Measurements from ENCODE around the gene NSG1.
"Not testable (repeated sequence)": the region's sequence is repeated elsewhere in the genome, so short reads cannot be mapped to it uniquely, and the experiment has no call there.

The NSG1 gene

DNA sequence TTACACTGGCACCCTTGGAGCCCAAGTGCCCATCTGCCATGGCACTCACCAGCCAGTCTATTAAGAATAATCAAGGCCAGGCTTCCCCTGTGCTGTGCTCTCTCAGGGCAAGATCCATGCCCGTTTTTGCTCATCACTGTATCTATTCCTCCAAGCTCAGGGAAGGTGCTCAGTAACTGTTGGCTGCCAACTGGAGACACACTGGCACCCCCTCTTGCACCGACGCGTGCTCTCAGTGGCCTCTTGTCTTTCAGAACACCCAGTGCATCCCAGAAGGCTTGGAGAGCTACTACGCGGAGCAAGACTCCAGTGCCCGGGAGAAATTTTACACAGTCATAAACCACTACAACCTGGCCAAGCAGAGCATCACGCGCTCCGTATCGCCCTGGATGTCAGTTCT, 30.1 kb downstream of the NSG1 start:
- no peak for DNase-seq (ENCODE audit: low spot score)

DNA sequence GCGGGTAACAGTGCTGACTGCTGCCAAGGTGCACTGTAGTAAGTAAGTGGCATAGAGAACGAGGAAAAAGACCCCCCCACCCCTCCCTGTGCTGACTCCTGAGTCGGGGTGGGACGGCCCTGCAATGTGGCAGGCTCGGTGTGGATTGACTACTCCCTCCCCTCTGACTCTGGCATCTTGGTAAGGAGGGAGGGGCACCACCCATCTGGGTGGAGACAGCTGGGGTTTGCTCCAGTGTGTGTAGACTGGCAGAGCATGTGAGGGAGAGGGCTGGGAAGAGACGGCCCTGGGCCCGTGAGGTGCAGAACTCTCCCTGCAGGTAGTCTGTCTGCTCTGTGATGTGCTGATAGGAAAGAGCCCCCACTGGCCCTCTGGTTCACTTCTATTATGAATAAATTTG, 31.0 kb downstream of the NSG1 start:
- DNase-seq (ENCODE audit: low spot score), result no peak

DNA sequence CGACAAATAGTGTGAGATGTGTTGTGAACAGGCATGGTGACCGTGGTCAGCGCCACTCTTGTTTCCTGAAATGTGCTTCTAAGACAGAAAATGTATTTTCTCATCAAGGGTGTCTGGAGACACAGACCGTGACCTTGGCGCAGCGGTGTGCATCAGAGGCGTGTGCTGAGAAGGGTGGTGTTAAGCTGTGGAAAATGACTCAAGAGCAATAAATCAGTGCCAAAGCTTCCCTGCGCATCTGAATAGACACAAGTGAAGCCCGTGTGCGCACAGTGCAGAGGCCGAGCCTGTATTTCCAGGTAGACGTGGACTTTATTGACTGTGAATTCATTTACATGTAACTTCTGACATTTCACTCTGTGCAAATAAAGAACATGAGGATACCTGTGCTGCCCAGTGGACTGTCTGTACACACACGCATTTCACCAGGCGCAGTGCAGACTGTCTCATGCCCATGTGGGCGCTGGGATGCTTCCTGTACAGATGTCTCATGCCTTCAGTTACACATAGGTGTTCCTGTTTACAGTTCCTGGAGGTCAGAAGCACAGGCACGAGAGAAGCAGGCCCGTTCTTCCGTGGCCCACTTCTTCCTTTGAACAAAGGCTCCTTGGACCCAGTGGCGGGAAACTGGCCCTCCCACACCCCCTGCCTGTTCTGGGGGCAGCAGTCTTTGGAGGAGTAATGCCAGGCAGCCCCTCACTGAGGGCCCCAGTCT, 31.9 kb downstream of the NSG1 start:
- no peak for DNase-seq (ENCODE audit: low spot score)

DNA sequence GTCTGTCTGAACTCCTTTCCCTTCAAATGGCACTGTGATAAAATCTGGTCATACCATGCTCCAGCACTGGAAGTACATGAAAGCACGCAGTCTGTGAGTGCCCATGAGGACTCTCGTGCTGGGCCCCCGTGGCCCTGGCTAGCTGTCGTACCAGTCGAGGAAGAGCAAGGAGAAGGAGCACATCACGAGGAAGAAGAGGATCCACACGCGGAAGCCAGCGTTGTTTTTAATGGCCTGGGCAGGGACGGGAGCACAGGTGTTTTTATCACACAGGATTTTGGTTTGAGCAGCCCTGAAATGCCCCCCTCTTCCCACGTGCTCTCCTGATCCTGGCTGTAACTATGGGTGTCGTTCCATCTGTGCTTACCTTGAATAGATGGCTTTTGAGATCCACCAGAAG, 33.0 kb downstream of the NSG1 start:
- DNase-seq (ENCODE audit: low spot score), result no peak

DNA sequence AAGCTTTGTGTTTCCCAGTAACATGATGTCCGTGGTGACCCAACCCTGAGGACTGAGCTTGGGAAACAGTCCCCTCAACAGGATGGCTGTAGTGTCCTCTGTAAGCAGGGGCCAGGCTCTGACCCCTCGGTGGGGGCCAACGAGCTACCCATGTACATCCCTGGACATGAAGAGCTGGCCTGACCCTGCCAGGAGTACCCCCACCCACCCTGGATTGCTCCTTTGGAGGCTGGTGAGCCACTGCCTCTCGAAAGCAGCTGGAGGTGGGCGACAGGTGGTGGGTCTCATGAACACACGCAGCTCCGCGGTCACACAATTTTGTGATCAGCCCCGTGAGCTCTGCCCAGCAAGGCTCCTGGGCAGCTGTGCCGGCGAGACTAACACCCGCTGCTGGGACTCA, 33.5 kb downstream of the NSG1 start:
- DNase-seq (ENCODE audit: low spot score), result no peak

DNA sequence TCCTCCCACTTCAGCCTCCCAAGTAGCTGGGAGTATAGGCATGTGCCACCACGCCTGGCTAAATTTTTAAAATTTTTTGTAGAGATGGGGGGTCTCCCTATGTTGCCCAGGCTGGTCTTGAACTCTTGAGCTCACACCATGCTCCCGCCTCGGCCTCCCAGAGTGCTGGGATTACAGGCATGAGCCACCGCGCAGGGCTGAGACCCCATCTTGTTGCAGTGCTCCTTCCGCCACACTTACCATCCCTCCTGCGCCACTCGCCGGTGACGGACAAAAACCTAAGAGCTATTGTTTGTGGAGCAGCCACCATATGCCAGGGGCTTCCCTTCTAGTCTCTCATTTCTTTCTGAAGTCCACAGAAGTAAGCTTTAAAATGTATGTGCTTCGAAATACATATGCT, 34.5 kb downstream of the NSG1 start:
- DNase-seq (ENCODE audit: low spot score), result no peak

DNA sequence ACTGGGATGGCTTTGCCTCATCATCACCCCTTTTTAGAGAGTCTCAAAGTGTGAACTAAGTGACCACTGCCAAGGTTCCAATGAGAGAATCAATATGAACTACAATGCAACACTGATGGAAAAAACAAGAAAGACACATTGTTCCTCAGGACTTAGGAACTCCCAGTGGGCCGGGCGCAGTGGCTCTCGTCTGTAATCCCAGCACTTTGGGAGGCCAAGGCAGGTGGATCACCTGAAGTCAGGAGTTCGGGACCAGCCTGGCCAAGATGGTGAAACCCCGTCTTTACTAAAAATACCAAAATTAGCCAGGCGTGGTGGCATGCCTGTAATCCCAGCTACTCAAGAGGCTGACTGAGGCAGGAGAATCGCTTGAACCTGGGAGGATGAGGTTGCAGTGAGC, 35.2 kb downstream of the NSG1 start:
- not testable (repeated sequence) for DNase-seq (ENCODE audit: low spot score)

DNA sequence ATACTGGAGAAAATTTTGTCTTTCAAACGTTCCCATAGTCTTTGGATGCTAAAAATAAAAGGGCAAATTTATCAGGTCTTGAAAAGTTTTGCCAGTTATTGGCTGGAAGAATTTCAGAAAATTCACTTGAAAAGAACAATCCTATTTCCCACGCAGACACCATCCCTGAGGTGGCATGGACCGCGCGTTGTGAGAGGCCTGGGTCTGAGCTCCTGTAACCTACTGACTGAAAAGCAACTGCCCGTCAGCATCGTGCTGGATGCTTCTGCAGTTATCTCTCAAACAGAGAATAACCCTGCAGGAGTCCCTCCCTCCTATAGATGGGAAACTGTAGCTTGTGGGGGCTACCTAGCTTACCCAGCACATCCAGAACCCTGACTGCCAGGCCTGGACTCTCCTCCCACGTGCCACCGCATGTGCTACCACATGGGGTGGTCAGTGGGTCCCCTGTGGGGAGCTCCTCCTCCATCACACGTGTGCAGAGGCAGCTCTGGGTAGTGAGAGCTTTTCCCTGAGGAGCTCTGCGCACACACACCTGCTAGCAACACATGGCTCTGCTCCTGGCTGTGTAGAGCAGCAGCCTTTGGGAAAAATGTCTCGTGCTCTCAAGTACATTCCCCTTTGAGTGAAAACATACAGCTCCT, 36.1 kb downstream of the NSG1 start:
- DNase-seq (ENCODE audit: low spot score), result no peak

DNA sequence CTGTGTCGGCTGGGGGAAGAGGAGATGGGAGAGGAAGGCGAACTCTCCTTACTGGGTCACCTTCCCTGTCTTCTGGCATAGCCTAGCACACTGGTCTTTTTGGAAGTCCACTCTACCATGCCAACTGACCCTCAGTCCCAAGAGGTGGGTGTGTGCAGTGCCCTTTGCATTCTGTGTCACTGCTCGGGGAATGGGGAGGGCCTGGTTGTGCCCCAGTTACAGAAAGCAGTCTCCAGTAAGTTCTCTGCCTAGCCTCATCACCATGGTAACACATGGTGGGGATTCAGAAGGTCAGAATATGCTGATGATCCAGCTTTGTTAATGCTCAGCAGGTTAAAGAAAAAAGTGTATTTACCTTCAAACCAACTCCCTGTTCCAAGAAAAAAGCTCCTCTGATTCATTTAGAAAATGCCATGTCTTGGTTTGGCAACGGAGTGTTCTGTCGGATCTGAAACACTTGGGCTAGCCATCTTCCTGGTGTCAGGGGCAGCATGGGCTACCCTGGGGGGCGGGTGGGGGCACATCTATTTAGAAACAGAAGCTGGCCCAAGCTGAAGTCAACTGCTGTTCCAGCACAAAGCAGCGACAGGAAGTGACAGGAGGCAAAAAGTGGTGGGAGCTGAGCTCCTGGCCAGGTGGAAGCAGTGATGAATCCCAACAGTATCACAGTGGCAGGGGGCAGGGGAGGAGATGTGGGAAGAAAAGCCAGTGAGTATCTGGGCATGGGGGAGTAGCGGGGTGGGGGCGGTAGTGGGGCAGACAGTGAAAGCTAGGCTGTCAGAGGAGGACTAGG, 37.0 kb downstream of the NSG1 start:
- no peak for DNase-seq (ENCODE audit: low spot score)

DNA sequence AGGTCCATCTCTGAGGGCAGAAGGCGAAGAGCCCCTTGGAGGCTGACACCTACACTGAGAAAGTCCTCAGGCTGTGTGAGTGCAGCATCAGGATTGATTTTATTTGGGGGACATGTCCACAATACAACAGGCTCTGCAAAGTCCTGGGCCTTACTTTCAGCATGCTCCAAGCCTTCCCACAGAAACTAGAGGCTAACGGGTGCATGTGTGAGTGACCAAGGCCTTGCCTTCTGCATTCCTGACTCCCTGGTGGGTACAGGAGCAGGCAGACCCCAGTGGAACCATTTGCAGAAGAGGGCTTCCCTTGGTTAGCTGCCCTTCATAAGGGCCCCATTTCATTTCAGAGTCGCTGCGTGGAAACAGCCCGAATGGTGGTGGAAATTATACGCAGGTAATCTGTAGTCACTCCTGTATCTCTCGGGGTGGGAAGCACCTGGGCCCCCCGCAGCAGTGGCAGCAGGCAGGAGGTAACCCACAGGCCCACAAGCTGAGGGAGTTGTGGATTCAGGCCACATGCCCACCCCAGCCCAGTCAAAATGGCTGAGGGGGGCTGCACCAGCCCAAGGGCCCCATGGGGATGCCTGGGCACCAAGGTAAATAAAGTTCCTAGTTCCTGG, 37.7 kb downstream of the NSG1 start:
- no peak for DNase-seq (ENCODE audit: low spot score)

DNA sequence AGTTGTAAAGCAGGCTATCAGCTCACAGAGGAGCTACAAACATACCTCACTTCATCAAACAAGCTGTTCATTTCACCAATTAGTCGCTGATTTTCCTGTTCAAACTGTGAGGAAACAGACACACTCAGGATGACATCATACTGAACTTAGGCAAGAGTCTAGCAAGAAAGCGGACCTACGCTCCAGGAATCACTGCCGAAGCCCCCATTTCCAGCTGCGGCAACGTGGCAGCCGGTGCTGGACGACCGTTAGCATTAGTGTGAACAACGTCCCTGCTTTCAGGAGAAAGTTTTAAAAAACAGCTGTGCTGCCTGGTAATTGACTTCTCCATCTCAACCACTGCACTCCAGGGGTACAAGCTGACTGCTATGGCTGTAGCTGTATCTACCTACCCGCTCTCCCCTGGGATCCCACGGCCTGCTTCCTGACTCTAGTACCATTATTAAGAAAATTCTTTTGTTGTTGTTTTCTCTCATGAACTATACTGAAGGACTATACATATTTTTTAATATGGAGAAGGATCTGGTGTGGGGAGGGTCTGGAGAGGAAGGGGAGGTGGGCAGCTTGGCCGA, 38.3 kb downstream of the NSG1 start:
- DNase-seq (ENCODE audit: low spot score), result no peak

DNA sequence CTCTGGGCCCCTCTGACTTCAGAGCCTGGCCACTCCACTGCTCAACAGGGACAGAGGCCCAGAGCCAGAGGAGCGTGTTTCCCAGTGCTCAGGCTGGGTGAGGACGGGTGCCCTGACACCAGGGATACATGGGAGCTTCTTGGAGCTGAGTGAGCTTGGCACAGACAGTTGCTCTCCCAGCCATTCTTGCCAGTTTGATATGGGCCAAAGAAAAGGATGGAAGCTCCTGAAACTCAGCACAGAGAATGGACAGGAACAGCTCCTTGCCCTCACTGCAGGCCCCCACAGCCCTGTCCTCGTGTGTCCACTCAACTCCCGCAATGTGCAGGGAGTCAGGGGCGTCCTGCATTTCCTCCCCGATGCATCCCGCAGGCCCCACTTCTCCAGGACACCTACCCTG, 38.8 kb downstream of the NSG1 start:
- DNase-seq (ENCODE audit: low spot score), result no peak

DNA sequence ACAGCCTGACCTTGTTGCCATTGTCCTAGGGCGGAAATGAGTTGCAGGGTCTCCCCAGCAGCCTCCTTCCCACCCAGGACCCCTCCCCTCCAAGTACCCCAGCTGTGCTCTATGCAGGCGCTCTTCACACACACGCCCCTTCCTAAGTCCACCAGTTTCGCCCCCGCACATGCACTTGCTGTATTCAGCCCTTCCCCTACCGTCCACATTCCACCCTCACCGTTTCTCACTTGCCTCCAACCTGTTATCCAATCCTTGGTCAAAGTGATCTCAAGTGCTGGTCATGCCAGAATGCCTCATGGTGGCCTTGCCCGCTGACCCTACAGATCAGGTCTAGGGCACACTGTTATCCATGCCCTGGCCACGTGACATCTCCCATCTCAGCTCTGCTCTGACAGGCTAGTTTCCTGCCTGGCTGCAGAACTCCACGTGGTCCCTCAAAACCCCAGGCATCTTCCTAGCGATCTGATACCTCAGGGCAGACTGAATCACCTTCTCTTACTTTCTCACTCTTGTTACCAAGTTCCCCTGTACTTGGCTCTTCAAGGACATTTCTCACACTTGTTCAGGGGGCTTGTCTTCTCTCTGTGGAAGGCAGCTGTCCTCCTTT, 39.7 kb downstream of the NSG1 start:
- DNase-seq (ENCODE audit: low spot score), result no peak

DNA sequence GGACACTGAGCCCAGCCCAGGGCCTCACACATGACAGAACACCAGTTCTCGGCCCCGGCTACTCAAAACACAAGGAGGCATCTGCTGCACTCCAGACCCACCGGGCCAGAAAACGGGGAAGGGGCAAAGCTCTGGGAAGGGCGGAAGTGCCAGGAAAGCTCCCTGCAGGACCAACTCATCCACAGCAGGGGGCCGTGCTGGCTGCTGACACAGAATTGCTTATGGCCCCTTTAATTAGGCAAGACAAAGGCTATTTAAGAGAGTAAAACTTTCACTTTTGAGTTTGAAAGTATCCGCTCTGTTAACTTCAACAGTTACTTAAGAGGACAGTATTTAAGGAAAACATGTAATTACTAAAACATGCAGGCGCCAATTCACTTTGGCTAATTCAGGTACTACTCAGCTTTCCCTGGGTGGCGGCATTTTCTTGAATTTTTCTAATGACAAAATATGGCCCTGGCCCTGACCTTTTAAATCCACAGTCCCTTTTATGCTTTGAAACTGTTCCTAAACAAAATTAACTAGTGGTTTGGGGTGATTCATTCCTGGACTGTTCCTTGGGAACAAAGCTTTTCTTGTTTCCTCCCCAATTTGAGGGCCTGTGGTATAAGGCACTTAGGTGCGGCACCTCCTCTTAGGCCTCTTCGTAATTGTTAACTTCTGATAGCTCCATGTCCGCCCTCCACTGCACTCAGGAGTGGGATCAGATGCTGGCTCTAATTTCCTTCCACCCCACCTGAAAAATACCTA, 40.4 kb downstream of the NSG1 start:
- DNase-seq (ENCODE audit: low spot score), result no peak

DNA sequence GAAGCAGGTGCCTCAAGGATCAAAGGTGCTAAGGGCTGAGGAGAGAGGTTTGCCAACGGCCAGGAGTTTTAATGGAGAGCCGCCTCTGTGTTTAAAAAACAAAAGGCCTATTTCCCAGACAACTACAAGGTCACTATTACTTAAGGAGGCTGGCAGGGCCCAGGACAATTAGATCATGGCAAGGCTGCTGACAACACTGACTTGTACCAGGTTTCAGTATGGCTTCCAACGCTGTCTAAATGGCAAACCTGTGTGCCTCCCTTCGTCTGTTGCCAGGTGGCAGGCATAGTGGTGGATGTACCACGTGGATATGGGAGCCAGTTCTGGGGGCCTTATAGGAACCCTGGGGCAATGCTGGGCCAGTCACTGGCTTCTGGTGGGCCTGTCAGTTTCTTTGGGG, 41.0 kb downstream of the NSG1 start:
- no peak for DNase-seq (ENCODE audit: low spot score)

DNA sequence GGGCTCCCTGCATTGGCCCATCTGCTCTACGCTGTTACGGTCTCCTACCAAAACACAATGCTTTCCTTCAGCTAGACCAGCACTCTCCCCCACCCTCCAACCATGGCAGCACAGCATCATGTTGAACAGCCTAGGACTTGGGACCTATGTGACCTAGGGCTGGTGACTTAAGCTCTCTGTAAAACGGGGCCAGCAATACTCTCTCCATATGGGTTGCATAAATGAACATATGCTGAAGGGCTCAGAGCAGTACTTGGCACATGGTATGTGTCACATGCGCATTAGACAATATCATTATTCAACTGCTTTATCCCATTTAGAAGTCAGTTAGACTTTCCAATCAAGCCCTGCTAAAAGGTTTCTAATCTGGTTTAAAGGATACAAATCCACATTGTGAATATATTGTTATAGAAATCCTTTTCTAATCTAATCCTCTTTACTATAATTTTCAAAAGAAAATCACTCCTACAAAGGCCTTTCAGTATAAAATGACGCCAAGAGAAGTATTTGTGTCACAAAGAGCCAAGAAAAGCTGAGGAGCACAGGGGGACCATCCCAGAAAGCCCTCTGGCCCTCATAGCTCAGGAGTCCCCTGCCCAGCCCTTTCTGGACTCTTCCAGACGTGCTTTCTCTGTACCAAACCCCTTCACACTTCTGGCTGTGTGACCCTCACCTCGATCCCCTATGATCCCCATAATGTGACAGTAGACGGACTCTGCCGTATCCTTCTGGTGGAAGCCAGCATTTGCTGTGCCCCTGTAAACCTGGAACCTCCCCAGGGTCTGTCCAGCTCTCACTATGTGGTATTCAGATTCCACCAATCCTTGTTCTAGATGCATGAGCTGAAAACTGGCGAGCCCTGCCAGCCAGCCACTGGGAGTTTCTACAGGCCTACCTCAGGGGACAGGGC, 42.3 kb downstream of the NSG1 start:
- no peak for DNase-seq (ENCODE audit: low spot score)

DNA sequence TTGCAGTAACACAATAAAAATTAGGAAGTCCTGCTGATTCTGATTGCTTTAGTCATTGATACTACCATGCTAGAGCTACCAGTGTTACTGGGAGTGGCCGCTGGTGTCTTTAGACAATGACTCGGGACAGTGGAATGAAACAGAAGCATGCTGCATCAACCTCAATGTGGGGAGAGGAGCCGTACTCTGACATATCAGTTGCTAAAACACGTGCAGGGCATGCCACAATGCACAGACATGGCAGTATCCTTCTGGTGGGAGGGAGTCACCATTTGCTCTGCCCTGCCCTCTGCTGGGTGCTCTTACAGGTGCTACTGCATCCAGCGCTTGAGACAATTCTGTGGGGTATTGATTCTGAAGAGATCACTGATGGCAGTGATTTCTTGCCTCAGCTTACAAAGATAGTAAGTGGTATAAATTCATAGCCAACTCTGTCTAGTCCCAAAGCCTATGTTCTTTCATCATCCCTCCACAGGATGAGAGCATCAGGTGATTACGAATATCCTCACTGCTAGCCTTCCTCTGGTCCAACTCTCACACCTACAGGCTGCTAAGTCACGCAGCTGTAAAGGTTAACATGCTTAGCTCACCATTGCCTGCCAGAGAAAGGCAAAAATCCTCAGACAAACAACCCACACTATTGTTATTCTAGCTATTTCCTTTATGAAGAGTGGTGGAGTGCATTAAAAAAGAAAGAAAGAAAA, 43.7 kb downstream of the NSG1 start:
- DNase-seq (ENCODE audit: low spot score), result peak; percentile 90

DNA sequence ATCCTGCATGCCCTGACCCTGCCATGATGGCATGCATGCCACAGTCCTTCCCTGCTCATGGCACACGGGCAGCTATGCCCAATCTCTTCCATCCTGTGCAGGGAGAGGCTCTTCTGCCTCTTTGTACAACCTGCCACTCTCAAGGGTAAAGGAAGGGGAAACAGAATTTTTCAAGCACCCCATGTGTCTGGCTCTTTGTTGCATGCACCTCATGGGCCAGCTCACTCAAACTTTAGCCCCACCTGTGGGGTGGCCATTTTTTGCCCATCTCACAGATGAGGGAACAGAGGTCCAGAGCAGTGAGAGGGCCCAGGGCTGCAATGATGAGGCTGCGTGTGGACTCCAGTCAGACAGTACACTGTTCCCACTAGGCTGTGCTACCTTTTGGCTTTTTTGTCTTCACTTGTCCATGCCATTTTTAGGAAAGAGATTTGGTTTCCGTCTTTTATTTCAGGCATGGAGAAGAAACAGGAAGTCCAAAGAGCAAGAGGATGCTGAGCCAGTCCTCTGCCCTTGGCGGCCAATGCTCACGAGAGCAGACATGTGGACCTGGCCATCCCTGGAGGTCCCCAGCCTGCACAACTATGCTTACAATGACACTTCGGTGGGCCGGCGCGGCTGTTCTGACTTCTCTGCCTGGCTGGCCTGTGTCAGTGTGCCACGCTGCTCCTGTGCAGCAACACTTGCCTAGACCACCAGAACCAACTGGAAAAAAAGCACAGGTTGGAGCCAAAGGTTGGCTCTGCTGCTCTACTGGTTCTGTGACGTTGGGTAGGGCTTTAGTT, 45.6 kb downstream of the NSG1 start:
- DNase-seq (ENCODE audit: low spot score), result no peak

DNA sequence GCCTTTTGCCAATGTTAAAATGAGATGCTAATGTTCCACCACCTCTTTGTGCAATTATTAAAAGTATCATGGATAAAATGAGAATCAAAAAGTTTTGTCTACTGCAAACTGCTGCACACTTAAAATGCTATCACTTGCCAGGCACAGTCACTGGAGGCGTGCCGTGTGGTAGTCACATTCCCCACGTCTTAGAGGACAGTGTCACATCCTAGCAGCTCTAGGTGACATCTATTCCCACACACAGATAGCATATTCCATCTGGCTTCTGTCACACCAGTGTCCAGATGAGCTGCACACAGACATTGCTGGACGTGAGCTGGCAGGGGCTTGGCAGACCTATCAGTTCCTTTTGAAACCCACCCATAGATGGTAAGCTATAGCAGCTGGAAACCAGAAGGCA, 47.0 kb downstream of the NSG1 start:
- no peak for DNase-seq (ENCODE audit: low spot score)
